Endothelial cell of umbilical vein (primary cell): ENCODE measurements around the gene ICE2. TPM values are rescaled to one million over a fixed set of nuclear protein-coding genes. Genes with fewer than 3 reads are reported as not detected.

ENCODE experiments used
- BruUV-seq: library from RNA; stranded (reverse); fragments of 400-500 nt; replicated peaks from 2 replicates; lab custom pipeline; 2021; lab: Mats Ljungman, UMichigan
- CTCF ChIA-PET: fragments of 300-600, 350-600 bp; sonication (Branson Sonifier 250); formaldehyde crosslinking; loops from one replicate; lab custom pipeline; 2021; ENCODE audit warnings: antibody characterized with exemption, inconsistent platforms; lab: Charles Lee
- POLR2A ChIA-PET: fragments of 300-600, 350-600 bp; sonication (Branson Sonifier 250); formaldehyde crosslinking; loops from one replicate; lab custom pipeline; 2021; ENCODE audit warnings: antibody characterized with exemption, inconsistent platforms; lab: Charles Lee
- DNase-seq: peaks from one replicate; pipeline ENCODE4 v3.0.0-alpha.2; 2011; ENCODE audit warnings: low read depth, low spot score
- FAIRE-seq: peaks from 2 replicates; lab custom pipeline; 2011; peaks lifted over from hg19 to GRCh38; lab: Jason Lieb, UNC
- H2AFZ ChIP-seq: 2 replicates; pipeline ENCODE4 v1.6.0; 2012; ENCODE audit warnings: low read depth, low read length, control low read depth, inconsistent platforms
- H3K27ac ChIP-seq: 2 replicates; pipeline ENCODE4 v1.5.1; 2011; ENCODE audit warnings: low read depth, mild to moderate bottlenecking, control low read depth, low read length, moderate library complexity; ENCODE audit not compliant: insufficient read depth
- H3K27me3 ChIP-seq, 2 experiments: 2 replicates each; pipeline versions ENCODE4 v1.6.0 to v1.6.1; 2011; ENCODE audit warnings: low read length in 2 of 2, mixed read lengths in 1 of 2; ENCODE audit not compliant: control insufficient read depth in 2 of 2, insufficient read depth in 2 of 2
- H3K36me3 ChIP-seq, 2 experiments: 2 replicates in 1 of 2; 3 replicates in 1 of 2; pipeline ENCODE4 v1.5.1; 2011; ENCODE audit warnings: low read length in 2 of 2, mild to moderate bottlenecking in 1 of 2, moderate library complexity in 1 of 2; ENCODE audit not compliant: control insufficient read depth in 2 of 2, insufficient read depth in 2 of 2; ENCODE audit errors: extremely low read depth in 1 of 2
- H3K4me1 ChIP-seq: 3 replicates; pipeline ENCODE4 v1.5.1; 2011; ENCODE audit warnings: mild to moderate bottlenecking, low read length; ENCODE audit not compliant: control insufficient read depth, insufficient read depth; ENCODE audit errors: extremely low read depth
- H3K4me2 ChIP-seq: 2 replicates; pipeline ENCODE4 v1.6.1; 2011; ENCODE audit warnings: low read length, control low read depth, mixed read lengths; ENCODE audit not compliant: insufficient read depth
- H3K4me3 ChIP-seq, 3 experiments: fragments of 200-600 bp in 1 of 3; sonication (generic), shearing (Covaris generic) in 1 of 3; replicated peaks in 1 of 3; 2 replicates each; pipeline ENCODE4 v1.5.1; 2011 to 2016; ENCODE audit warnings: control low read depth in 3 of 3, low read length in 3 of 3, mild to moderate bottlenecking in 2 of 3, inconsistent platforms in 1 of 3, low read depth in 1 of 3, moderate library complexity in 1 of 3; ENCODE audit not compliant: insufficient read depth in 1 of 3
- H3K79me2 ChIP-seq: 2 replicates; pipeline ENCODE4 v1.6.0; 2012; ENCODE audit warnings: low read length, inconsistent platforms; ENCODE audit not compliant: control insufficient read depth, insufficient read depth
- H3K9ac ChIP-seq: replicated peaks from 2 replicates; pipeline ENCODE3; 2011; ENCODE audit warnings: low read length, control low read depth; ENCODE audit not compliant: insufficient read depth; ENCODE audit errors: extremely low read depth
- H3K9me1 ChIP-seq: replicated peaks from 3 replicates; pipeline ENCODE4 v1.6.0; 2011; ENCODE audit warnings: mild to moderate bottlenecking, low read length; ENCODE audit not compliant: control insufficient read depth, insufficient read depth; ENCODE audit errors: extremely low read depth
- H3K9me3 ChIP-seq: replicated peaks from 2 replicates; pipeline ENCODE4 v1.5.1; 2012; ENCODE audit warnings: low read length, inconsistent platforms; ENCODE audit not compliant: control insufficient read depth, insufficient read depth
- H4K20me1 ChIP-seq: replicated peaks from 2 replicates; pipeline ENCODE3; 2011; ENCODE audit warnings: mild to moderate bottlenecking, low read length; ENCODE audit not compliant: control insufficient read depth, insufficient read depth; ENCODE audit errors: extremely low read depth
- EZH2 ChIP-seq: IDR thresholded peaks from 2 replicates; pipeline ENCODE4 v1.6.1; 2012; ENCODE audit warnings: borderline replicate concordance, low read depth, mild to moderate bottlenecking, moderate library complexity, low read length, inconsistent platforms; ENCODE audit not compliant: severe bottlenecking
- FOS ChIP-seq: IDR thresholded peaks from 2 replicates; pipeline ENCODE4 v1.6.1; 2011; ENCODE audit warnings: mild to moderate bottlenecking, low read length, moderate library complexity, borderline replicate concordance; ENCODE audit not compliant: insufficient read depth
- GATA2 ChIP-seq: IDR thresholded peaks from 2 replicates; pipeline ENCODE4 v1.7.0; 2011; ENCODE audit warnings: low read depth, mild to moderate bottlenecking, moderate library complexity, mixed read lengths, low read length; ENCODE audit not compliant: insufficient read length, insufficient read depth
- JUN ChIP-seq: IDR thresholded peaks from 2 replicates; pipeline ENCODE4 v1.6.1; 2011; ENCODE audit warnings: borderline replicate concordance, low read depth; ENCODE audit not compliant: insufficient read length, insufficient read depth
- MYC ChIP-seq: IDR thresholded peaks from one replicate; pipeline ENCODE4 v1.6.1; 2011; ENCODE audit warnings: mild to moderate bottlenecking, low read depth, low read length
- POLR2A ChIP-seq: IDR thresholded peaks from 2 replicates; pipeline ENCODE4 v1.6.1; 2012; ENCODE audit warnings: low read depth, mild to moderate bottlenecking, control low read depth, low read length
- POLR2AphosphoS5 ChIP-seq: IDR thresholded peaks from 2 replicates; pipeline ENCODE4 v1.6.1; 2012; ENCODE audit warnings: low read depth, mild to moderate bottlenecking, control low read depth, low read length, moderate library complexity; ENCODE audit not compliant: insufficient read depth
- dilution Hi-C: fragments of 300-500 bp; cut with MboI; formaldehyde crosslinking; loops from one replicate; pipeline ENCODE4 v1.15.0; 2019; ENCODE audit warnings: low sequenced_read_pairs; ENCODE audit not compliant: extremely low pct_ligation_motif_present
- intact Hi-C: fragments of 100-400 bp; cut with micrococcal nuclease; formaldehyde crosslinking; loops from one replicate; pipeline ENCODE4 v1.10.0; 2022
- polyA plus RNA-seq, 4 experiments: library from polyadenylated mRNA; depleted of rRNA in 3 of 4; stranded (reverse) in 3 of 4; unstranded in 1 of 4; fragments of >200 nt; gene quantifications; 2 replicates each; pipeline versions ENCODE4 v1.2.1 to v1.2.3, GENCODE V29; 2011 to 2012; ENCODE audit warnings: missing spikeins in 1 of 4
- total RNA-seq: library from RNA; stranded (reverse); gene quantifications from 2 replicates; pipeline ENCODE4 v1.2.3, GENCODE V29; 2021
- TF ChIP-seq, protein P1 (sequence below): IDR thresholded peaks from 2 replicates; pipeline ENCODE4 v1.6.1; 2011; ENCODE audit not compliant: insufficient read depth, insufficient read length
- TF ChIP-seq, protein P2 (sequence below), 2 donors: IDR thresholded peaks; 1 replicate in 1 of 2; 2 replicates in 1 of 2; pipeline ENCODE4 v1.5.1; 2011; ENCODE audit warnings: low read length in 2 of 2, mild to moderate bottlenecking in 2 of 2, moderate library complexity in 2 of 2, control low read depth in 1 of 2, inconsistent platforms in 1 of 2, low read depth in 1 of 2; ENCODE audit not compliant: insufficient read depth in 1 of 2; ENCODE audit errors: extremely low read depth in 1 of 2

The ICE2 gene
- total and polyA plus RNA-seq, 2 donors (not counting 3 experiments of a cell fraction or from before 2014, with no cell fraction given) = 22.1 to 57.0 TPM

DNA sequence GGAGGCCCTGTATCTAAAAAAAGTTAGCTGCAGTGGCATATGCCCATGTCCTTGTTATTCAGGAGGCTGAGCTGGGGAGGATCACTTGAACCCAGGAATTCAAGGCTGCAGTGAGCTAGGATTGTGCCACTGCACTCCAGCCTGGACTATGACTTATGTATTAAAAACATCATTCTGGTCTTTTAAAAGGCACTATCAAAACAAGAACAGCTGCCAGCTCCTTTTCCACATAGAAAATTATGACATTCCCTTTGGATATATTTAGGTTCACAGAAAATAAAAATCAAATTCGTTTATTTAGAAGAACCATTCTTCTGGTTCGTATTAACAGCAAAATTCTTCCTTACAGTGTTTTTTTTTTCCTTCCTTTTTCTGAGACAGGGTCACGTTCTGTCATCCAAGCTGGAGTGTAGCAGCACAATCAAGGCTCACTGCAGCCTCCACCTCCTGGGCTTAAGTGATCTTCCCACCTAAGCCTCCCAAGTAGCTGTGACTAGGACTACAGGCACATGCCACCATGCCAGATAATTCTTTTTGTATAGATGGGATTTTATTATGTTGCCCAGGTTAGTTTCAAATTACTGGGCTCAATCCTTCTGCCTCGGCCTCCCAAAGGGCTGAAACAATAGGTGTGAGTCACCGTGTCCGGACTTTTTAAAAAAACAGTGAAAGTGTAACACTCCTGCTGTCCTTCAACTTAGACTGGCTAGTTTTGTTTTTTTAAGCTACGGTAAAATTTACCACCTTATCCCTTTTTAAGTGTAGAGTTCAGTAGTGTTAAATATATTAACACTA, 13.9 kb downstream of the ICE2 start:
- Histone ChIP-seq H2AFZ (no peak overlapping the region), H3K36me3 (peaks cover 0 to 3% of the 10 kb centered on the region in 2 experiments), H3K9me3 (no peaks in the 10 kb centered on the region), H3K4me2 (peak overlapping the region; percentile 33), H3K27me3 (no peaks in the 10 kb centered on the region), H3K9ac (peak overlapping the region; percentile 26), H3K4me3 (no peak overlapping the region), H4K20me1 (no peaks in the 10 kb centered on the region), H3K4me1 (peaks cover 17% of the 10 kb centered on the region), H3K79me2 (peaks cover 19% of the 10 kb centered on the region), H3K27ac (peak overlapping the region; percentile 61), H3K9me1 (no peaks in the 10 kb centered on the region)
- CTCF ChIA-PET = interaction anchor here (0.5 to 1.9 kb wide), 13 partner anchors 10 to 1159 kb away, joined by 3 to 11 read pairs (median 4); partner anchors contain the start of gene ICE2
- TF ChIP-seq FOS (peak; percentile 79), EZH2 (no peak), GATA2 (no peak), JUN (peak; percentile 90), MYC (no peak), POLR2A (no peak), POLR2AphosphoS5 (no peak)
- TF ChIP-seq, protein P1, sequence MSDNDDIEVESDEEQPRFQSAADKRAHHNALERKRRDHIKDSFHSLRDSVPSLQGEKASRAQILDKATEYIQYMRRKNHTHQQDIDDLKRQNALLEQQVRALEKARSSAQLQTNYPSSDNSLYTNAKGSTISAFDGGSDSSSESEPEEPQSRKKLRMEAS = no peak
- TF ChIP-seq, protein P2, sequence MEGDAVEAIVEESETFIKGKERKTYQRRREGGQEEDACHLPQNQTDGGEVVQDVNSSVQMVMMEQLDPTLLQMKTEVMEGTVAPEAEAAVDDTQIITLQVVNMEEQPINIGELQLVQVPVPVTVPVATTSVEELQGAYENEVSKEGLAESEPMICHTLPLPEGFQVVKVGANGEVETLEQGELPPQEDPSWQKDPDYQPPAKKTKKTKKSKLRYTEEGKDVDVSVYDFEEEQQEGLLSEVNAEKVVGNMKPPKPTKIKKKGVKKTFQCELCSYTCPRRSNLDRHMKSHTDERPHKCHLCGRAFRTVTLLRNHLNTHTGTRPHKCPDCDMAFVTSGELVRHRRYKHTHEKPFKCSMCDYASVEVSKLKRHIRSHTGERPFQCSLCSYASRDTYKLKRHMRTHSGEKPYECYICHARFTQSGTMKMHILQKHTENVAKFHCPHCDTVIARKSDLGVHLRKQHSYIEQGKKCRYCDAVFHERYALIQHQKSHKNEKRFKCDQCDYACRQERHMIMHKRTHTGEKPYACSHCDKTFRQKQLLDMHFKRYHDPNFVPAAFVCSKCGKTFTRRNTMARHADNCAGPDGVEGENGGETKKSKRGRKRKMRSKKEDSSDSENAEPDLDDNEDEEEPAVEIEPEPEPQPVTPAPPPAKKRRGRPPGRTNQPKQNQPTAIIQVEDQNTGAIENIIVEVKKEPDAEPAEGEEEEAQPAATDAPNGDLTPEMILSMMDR (IDR thresholded peaks at IDR 0.05; ENCODE audit: extremely low read depth in 1 of 2, insufficient read depth in 1 of 2, low read depth in 1 of 2, low read length in 2 of 2) = no peak
- DNase-seq = peak; percentile 95
- BruUV-seq = no TSS peak
- intact Hi-C loops (no loop called here), dilution Hi-C loops (no loop called here)
- POLR2A ChIA-PET = interaction anchor here (0.6 to 1.7 kb wide), 3 partner anchors 13 to 91 kb away, joined by 3 to 5 read pairs (median 4); no protein-coding TSS in a partner anchor
- FAIRE-seq = peak; percentile 87
